Measurements from ENCODE around the gene FAM149A.

GRCh38 chr4:186078981-186079638, 25.4 kb upstream of the FAM149A start:
- TF ChIP-seq EP300 (conservative IDR thresholded peaks at IDR 0.05; ENCODE audit: poor library complexity, severe bottlenecking) (no peak), MXI1 (conservative IDR thresholded peaks at IDR 0.05; ENCODE audit: poor library complexity, severe bottlenecking) (no peak), POLR2AphosphoS5 (IDR thresholded peaks at IDR 0.05) (no peak), EZH2 (IDR thresholded peaks at IDR 0.05; ENCODE audit: borderline replicate concordance, insufficient read depth, low read length, poor library complexity, severe bottlenecking) (no peak), TAF1 (IDR thresholded peaks at IDR 0.05; ENCODE audit: low read depth) (no peak), RAD21 (conservative IDR thresholded peaks at IDR 0.05) (no peak)
- TF ChIP-seq, protein P1, sequence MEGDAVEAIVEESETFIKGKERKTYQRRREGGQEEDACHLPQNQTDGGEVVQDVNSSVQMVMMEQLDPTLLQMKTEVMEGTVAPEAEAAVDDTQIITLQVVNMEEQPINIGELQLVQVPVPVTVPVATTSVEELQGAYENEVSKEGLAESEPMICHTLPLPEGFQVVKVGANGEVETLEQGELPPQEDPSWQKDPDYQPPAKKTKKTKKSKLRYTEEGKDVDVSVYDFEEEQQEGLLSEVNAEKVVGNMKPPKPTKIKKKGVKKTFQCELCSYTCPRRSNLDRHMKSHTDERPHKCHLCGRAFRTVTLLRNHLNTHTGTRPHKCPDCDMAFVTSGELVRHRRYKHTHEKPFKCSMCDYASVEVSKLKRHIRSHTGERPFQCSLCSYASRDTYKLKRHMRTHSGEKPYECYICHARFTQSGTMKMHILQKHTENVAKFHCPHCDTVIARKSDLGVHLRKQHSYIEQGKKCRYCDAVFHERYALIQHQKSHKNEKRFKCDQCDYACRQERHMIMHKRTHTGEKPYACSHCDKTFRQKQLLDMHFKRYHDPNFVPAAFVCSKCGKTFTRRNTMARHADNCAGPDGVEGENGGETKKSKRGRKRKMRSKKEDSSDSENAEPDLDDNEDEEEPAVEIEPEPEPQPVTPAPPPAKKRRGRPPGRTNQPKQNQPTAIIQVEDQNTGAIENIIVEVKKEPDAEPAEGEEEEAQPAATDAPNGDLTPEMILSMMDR (IDR thresholded peaks at IDR 0.05; ENCODE audit: poor library complexity, severe bottlenecking) = no peak
- TF ChIP-seq, protein P2, sequence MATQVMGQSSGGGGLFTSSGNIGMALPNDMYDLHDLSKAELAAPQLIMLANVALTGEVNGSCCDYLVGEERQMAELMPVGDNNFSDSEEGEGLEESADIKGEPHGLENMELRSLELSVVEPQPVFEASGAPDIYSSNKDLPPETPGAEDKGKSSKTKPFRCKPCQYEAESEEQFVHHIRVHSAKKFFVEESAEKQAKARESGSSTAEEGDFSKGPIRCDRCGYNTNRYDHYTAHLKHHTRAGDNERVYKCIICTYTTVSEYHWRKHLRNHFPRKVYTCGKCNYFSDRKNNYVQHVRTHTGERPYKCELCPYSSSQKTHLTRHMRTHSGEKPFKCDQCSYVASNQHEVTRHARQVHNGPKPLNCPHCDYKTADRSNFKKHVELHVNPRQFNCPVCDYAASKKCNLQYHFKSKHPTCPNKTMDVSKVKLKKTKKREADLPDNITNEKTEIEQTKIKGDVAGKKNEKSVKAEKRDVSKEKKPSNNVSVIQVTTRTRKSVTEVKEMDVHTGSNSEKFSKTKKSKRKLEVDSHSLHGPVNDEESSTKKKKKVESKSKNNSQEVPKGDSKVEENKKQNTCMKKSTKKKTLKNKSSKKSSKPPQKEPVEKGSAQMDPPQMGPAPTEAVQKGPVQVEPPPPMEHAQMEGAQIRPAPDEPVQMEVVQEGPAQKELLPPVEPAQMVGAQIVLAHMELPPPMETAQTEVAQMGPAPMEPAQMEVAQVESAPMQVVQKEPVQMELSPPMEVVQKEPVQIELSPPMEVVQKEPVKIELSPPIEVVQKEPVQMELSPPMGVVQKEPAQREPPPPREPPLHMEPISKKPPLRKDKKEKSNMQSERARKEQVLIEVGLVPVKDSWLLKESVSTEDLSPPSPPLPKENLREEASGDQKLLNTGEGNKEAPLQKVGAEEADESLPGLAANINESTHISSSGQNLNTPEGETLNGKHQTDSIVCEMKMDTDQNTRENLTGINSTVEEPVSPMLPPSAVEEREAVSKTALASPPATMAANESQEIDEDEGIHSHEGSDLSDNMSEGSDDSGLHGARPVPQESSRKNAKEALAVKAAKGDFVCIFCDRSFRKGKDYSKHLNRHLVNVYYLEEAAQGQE (IDR thresholded peaks at IDR 0.05; ENCODE audit: borderline replicate concordance) = no peak
